HepG2 (cell line): ENCODE results near the gene MYO3A. TPM values are rescaled to one million over a fixed set of nuclear protein-coding genes. Genes with fewer than 3 reads are reported as not detected.

ENCODE experiments used
- ATAC-seq: fragments of 200-7000 bp; cut with Tn5 transposase; 3 replicates; pipeline ENCODE4 v1.9.1; 2020; ENCODE audit warnings: mild to moderate bottlenecking, moderate library complexity
- BruUV-seq: library from RNA; stranded (reverse); fragments of 400-500 nt; replicated peaks from 2 replicates; lab custom pipeline; 2021; lab: Mats Ljungman, UMichigan
- CTCF ChIA-PET: fragments of 300-600 bp; formaldehyde crosslinking; extraction: SDS; loops from one replicate; lab custom pipeline; 2021; ENCODE audit warnings: low total read pairs, inconsistent platforms, low intra/inter-chr PET ratio; lab: Yijun Ruan, JAX
- POLR2A ChIA-PET: fragments of 350-600 bp; sonication (Branson Sonifier 250); formaldehyde crosslinking; loops from one replicate; lab custom pipeline; 2020; ENCODE audit warnings: antibody characterized with exemption, inconsistent platforms; lab: Yijun Ruan, JAX
- DNase-seq: peaks from one replicate; pipeline ENCODE4 v3.0.0-alpha.2; 2015; ENCODE audit warnings: low spot score
- FAIRE-seq: peaks from 3 replicates; lab custom pipeline; 2011; peaks lifted over from hg19 to GRCh38; lab: Jason Lieb, UNC
- H2AFZ ChIP-seq: one replicate; pipeline ENCODE4 v1.6.1; 2011; ENCODE audit warnings: low read length, inconsistent platforms
- H3K27ac ChIP-seq: fragments of 300-600 bp; 3 replicates; pipeline ENCODE4 v1.8.0; 2011; ENCODE audit warnings: mixed run types, mild to moderate bottlenecking, mixed read lengths, low read length, inconsistent platforms; ENCODE audit not compliant: insufficient read depth; ENCODE audit errors: extremely low read length
- H3K27me3 ChIP-seq, 2 experiments: fragments of 200-600 bp in 1 of 2; 2 replicates in 1 of 2; 3 replicates in 1 of 2; pipeline versions ENCODE4 v1.6.0 to v1.8.0; 2011; ENCODE audit warnings: low read length in 2 of 2, mild to moderate bottlenecking in 2 of 2, moderate library complexity in 2 of 2, inconsistent platforms in 1 of 2; ENCODE audit not compliant: insufficient read depth in 2 of 2, control insufficient read depth in 1 of 2
- H3K36me3 ChIP-seq, 2 experiments: fragments of 200-600 bp in 1 of 2; replicated peaks in 1 of 2; 2 replicates in 1 of 2; 3 replicates in 1 of 2; pipeline versions ENCODE4 v1.5.1 to v1.8.0; 2011; ENCODE audit warnings: low read length in 2 of 2, inconsistent platforms in 1 of 2; ENCODE audit not compliant: insufficient read depth in 2 of 2, control insufficient read depth in 1 of 2
- H3K4me1 ChIP-seq: 2 replicates; pipeline ENCODE4 v1.5.1; 2012; ENCODE audit warnings: low read length, inconsistent platforms; ENCODE audit not compliant: insufficient read depth
- H3K4me2 ChIP-seq: 2 replicates; pipeline ENCODE4 v1.6.0; 2011; ENCODE audit warnings: low read depth, low read length, inconsistent platforms
- H3K4me3 ChIP-seq, 3 experiments: fragments of 200-600 bp in 1 of 3; sonication (generic), shearing (Covaris generic) in 1 of 3; replicated peaks in 1 of 3; 2 replicates each; pipeline ENCODE4 v1.5.1; 2011 to 2016; ENCODE audit warnings: low read length in 3 of 3, inconsistent platforms in 2 of 3, low read depth in 2 of 3, mild to moderate bottlenecking in 2 of 3, control low read depth in 1 of 3, mixed read lengths in 1 of 3; ENCODE audit not compliant: insufficient read depth in 1 of 3
- H3K79me2 ChIP-seq: one replicate; pipeline ENCODE4 v1.6.1; 2011; ENCODE audit warnings: low read length, inconsistent platforms; ENCODE audit not compliant: insufficient read depth
- H3K9ac ChIP-seq: 2 replicates; pipeline ENCODE4 v1.6.0; 2011; ENCODE audit warnings: mild to moderate bottlenecking, low read depth, low read length, inconsistent platforms; ENCODE audit not compliant: insufficient read depth
- H3K9me3 ChIP-seq: 2 replicates; pipeline ENCODE4 v1.5.1; 2012; ENCODE audit warnings: mild to moderate bottlenecking, low read length
- H4K20me1 ChIP-seq: 2 replicates; pipeline ENCODE4 v1.6.0; 2011; ENCODE audit warnings: inconsistent platforms, mild to moderate bottlenecking, low read length, moderate library complexity; ENCODE audit not compliant: insufficient read depth
- CREB1 ChIP-seq, 2 experiments: fragments of 450-650 bp in 1 of 2; IDR thresholded peaks; 2 replicates each; pipeline ENCODE4 v1.6.1; 2016 to 2017; ENCODE audit warnings: control low read depth in 1 of 2, mild to moderate bottlenecking in 1 of 2, missing compliant biosample characterization in 1 of 2, missing genetic modification characterization in 1 of 2
- CSRNP1 ChIP-seq: sonication (generic); formaldehyde crosslinking; IDR thresholded peaks from 2 replicates; pipeline ENCODE4 v1.8.1; 2023; ENCODE audit warnings: mild to moderate bottlenecking, missing genetic modification reagents
- EED ChIP-seq: sonication (generic); formaldehyde crosslinking; IDR thresholded peaks from 2 replicates; pipeline ENCODE4 v1.5.0; 2020; ENCODE audit warnings: mild to moderate bottlenecking, missing genetic modification reagents
- FOXP4 ChIP-seq: sonication (generic); formaldehyde crosslinking; IDR thresholded peaks from 2 replicates; pipeline ENCODE4 v1.4.0; 2020; ENCODE audit warnings: missing genetic modification reagents
- KDM2A ChIP-seq: sonication (generic); formaldehyde crosslinking; IDR thresholded peaks from 2 replicates; pipeline ENCODE4 v1.4.0; 2020; ENCODE audit warnings: low read depth, missing genetic modification reagents, borderline replicate concordance
- PAX8 ChIP-seq: sonication (generic); formaldehyde crosslinking; IDR thresholded peaks from 2 replicates; pipeline ENCODE4 v1.8.0; 2022; ENCODE audit warnings: mild to moderate bottlenecking, missing genetic modification reagents, borderline replicate concordance
- TBX2 ChIP-seq: sonication (generic); formaldehyde crosslinking; IDR thresholded peaks from 2 replicates; pipeline ENCODE4 v1.5.0; 2020; ENCODE audit warnings: missing genetic modification reagents, mild to moderate bottlenecking, borderline replicate concordance
- THYN1 ChIP-seq: sonication (generic); formaldehyde crosslinking; IDR thresholded peaks from 2 replicates; pipeline ENCODE4 v1.8.1; 2023; ENCODE audit warnings: low read depth, mild to moderate bottlenecking, moderate library complexity, missing genetic modification reagents, borderline replicate concordance
- ZBTB46 ChIP-seq: sonication (generic); formaldehyde crosslinking; IDR thresholded peaks from 2 replicates; pipeline ENCODE4 v1.4.0; 2020; ENCODE audit warnings: mild to moderate bottlenecking, missing genetic modification reagents, borderline replicate concordance
- ZNF205 ChIP-seq: IDR thresholded peaks from 2 replicates; pipeline ENCODE4 v1.6.1; 2018; ENCODE audit warnings: missing biosample characterization, missing genetic modification reagents
- ZNF451 ChIP-seq: sonication (generic); formaldehyde crosslinking; IDR thresholded peaks from 2 replicates; pipeline ENCODE4 v1.5.0; 2020; ENCODE audit warnings: mild to moderate bottlenecking, missing genetic modification reagents
- ZNF576 ChIP-seq: sonication (generic); formaldehyde crosslinking; IDR thresholded peaks from 2 replicates; pipeline ENCODE4 v1.4.0; 2020; ENCODE audit warnings: mild to moderate bottlenecking, missing genetic modification reagents
- ZNF782 ChIP-seq: sonication (generic); formaldehyde crosslinking; IDR thresholded peaks from 2 replicates; pipeline ENCODE4 v1.4.0; 2020; ENCODE audit warnings: missing genetic modification reagents, mild to moderate bottlenecking, borderline replicate concordance
- WGBS: methylation state at CpG from one replicate; pipeline ENCODE4 v1.1.6; 2017; ENCODE audit warnings: low lambda C conversion rate; 5-methylcytosine and 5-hydroxymethylcytosine counted together
- in situ Hi-C: cut with HindIII; loops from 2 replicates; pipeline ENCODE4 v1.10.0; 2017; ENCODE audit warnings: low pct_unique_long_range_greater_than_20kb; ENCODE audit not compliant: extremely low pct_ligation_motif_present
- intact Hi-C: fragments of 100-400 bp; cut with micrococcal nuclease; formaldehyde crosslinking; loops from one replicate; pipeline ENCODE4 v1.10.0; 2022; ENCODE audit not compliant: unreplicated experiment
- polyA plus RNA-seq, 8 experiments: library from polyadenylated mRNA; depleted of rRNA in 3 of 8; stranded (reverse) in 7 of 8; unstranded in 1 of 8; fragments of >200 nt; fragmentation: Illumina TruSeq in 4 of 8; extraction: Trizol in 4 of 8; gene quantifications; 2 replicates each; pipeline versions ENCODE4 v1.2.1 to v1.2.3, GENCODE V29; 2011 to 2016; ENCODE audit warnings: low read depth in 4 of 8, missing spikeins in 1 of 8, mixed read lengths in 1 of 8; ENCODE audit not compliant: insufficient read depth in 1 of 8
- total RNA-seq, 5 experiments: library from RNA; depleted of rRNA; stranded (reverse); fragments of >200 nt; fragmentation: Illumina TruSeq; extraction: Trizol; gene quantifications; 2 replicates each; pipeline ENCODE4 v1.2.3, GENCODE V29; 2016; ENCODE audit warnings: low read depth in 1 of 5

Gene MYO3A
- total and polyA plus RNA-seq, 2 of the 13 experiments (the other 11 are each of a cell fraction or from before 2014, with no cell fraction given) = not detected

GRCh38 chr10:26219676-26220075 lies 285.6 kb downstream of the MYO3A start:
- no peaks in the 10 kb centered on the region for H3K79me2 ChIP-seq
- FAIRE-seq (no peak), DNase-seq (no peak), ATAC-seq (no peak)
- BruUV-seq = no TSS peak
- in situ Hi-C loops (no loop called here), intact Hi-C loops (no loop called here)
- no peaks in the 10 kb centered on the region for H3K4me1 ChIP-seq
- no peaks in the 10 kb centered on the region for H3K36me3 ChIP-seq
- no peak overlapping the region for H3K27ac ChIP-seq
- POLR2A ChIA-PET = no interaction called here
- H3K27me3 ChIP-seq = peaks cover 3 to 34% of the 10 kb centered on the region in 2 experiments; a peak in 4 of 5 replicates
- TF ChIP-seq ZNF782 (CRISPR knock-in tag) = no peak
- no peak for TF ChIP-seq KDM2A (CRISPR knock-in tag)
- TF ChIP-seq CREB1 (IDR thresholded peaks at IDR 0.05) = no peak
- TF ChIP-seq CREB1 (CRISPR knock-in tag; IDR thresholded peaks at IDR 0.05) = no peak
- no peak for TF ChIP-seq CSRNP1
- 0% methylated on average over 1 of the region's 1 CpG for WGBS
- H4K20me1 ChIP-seq = no peaks in the 10 kb centered on the region
- H3K9ac ChIP-seq = no peak overlapping the region
- H3K4me3 ChIP-seq = no peak overlapping the region
- H2AFZ ChIP-seq = no peak overlapping the region
- H3K9me3 ChIP-seq = no peaks in the 10 kb centered on the region
- H3K4me2 ChIP-seq = no peak overlapping the region
- CTCF ChIA-PET = no interaction called here

- no peak overlapping the region for H3K4me2 ChIP-seq
- no peak for DNase-seq
- ChIA-PET CTCF (no interaction called here), POLR2A (no interaction called here)
- TF ChIP-seq ZNF451 (CRISPR knock-in tag) (no peak), ZBTB46 (CRISPR knock-in tag) (no peak), FOXP4 (CRISPR knock-in tag) (no peak), TBX2 (CRISPR knock-in tag) (no peak), ZNF576 (no peak), PAX8 (no peak), ZNF205 (CRISPR knock-in tag) (no peak), THYN1 (CRISPR knock-in tag) (no peak), EED (CRISPR knock-in tag) (no peak)
- no peaks in the 10 kb centered on the region for H4K20me1 ChIP-seq
- no peaks in the 10 kb centered on the region for H3K9me3 ChIP-seq
- no peak overlapping the region for H3K9ac ChIP-seq
- no TSS peak for BruUV-seq
- intact Hi-C loops (no loop called here), in situ Hi-C loops (no loop called here)
- H3K4me1 ChIP-seq = no peaks in the 10 kb centered on the region
- peaks cover under 1 to 22% of the 10 kb centered on the region in 2 experiments; a peak in 4 of 5 replicates for H3K27me3 ChIP-seq
- no peaks in the 10 kb centered on the region for H3K79me2 ChIP-seq
- H2AFZ ChIP-seq = no peak overlapping the region
- H3K27ac ChIP-seq = no peak overlapping the region
- no peak for FAIRE-seq
- no peaks in the 10 kb centered on the region for H3K36me3 ChIP-seq
- no peak overlapping the region for H3K4me3 ChIP-seq
- ATAC-seq = no peak
Measured at GRCh38 chr10:26220901-26221300, 286.9 kb downstream of the MYO3A start.
